Right lobe of liver (tissue), 4 donors: ENCODE results near the gene MAPK4.

Experiments used
- CTCF ChIP-seq, 4 donors: fragments of 200-600 bp in 3 of 4; fragments of 450-650 bp in 1 of 4; IDR thresholded peaks; one replicate each; pipeline versions ENCODE4 v1.5.1 to v1.8.0; 2016 to 2022; ENCODE audit warnings: antibody characterized with exemption in 4 of 4, mild to moderate bottlenecking in 2 of 4
- POLR2A ChIP-seq: fragments of 450-650 bp; IDR thresholded peaks from one replicate; pipeline ENCODE4 v1.6.1; 2017; ENCODE audit warnings: antibody characterized with exemption, mild to moderate bottlenecking
- donor health status: DM: no; HTN: no; CAD: no.
- donor health status: DM: no; HTN: no; CAD: no.
- donor health status: DM: no; HTN: yes; CAD: no.

GRCh38 chr18:50651334-50651733 lies 91.4 kb downstream of the MAPK4 start:
- TF ChIP-seq POLR2A, result no peak
- no peak for TF ChIP-seq CTCF (IDR thresholded peaks at IDR 0.05)
